ENCODE data around the gene CNGA1.
"Not testable (repeated sequence)": the region's sequence is repeated elsewhere in the genome, so short reads cannot be mapped to it uniquely, and the experiment has no call there.

Gene CNGA1

DNA sequence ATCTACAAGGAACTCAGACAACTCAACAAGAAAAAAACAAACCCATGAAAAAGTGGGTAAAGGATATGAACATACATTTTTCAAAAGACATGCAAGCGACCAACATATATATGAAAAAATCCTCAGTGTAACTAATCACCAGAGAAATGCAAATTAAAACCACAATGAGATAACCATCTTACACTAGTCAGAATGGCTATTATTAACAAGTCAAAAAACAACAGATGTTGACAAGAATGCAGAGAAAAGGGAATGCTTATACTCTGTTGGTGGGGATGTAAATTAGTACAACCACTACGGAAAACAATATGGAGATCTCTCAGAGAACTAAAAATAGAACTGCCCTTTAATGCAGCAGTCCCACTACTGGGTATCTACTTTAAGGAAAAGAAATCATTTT, 12.2 kb upstream of the CNGA1 start:
- DNase-seq, result no peak

DNA sequence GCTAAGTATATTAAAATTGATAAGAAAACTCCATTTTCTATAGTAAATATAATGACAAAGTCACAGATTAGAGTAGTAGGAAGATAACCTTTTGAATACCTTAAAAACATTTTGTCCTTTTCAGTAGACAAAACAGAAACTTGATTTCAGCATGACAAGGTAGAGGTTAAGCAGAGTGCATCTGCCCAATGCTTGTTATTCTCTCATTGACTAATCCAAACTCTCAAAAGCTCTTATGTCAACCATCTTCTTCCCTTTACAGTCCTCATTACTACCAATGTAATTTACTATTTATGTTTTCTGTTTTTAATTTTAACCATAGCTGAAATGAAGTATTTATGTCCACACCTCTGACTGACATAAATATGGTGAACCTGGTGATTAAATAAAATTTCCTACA, 11.2 kb upstream of the CNGA1 start:
- no peak for DNase-seq

DNA sequence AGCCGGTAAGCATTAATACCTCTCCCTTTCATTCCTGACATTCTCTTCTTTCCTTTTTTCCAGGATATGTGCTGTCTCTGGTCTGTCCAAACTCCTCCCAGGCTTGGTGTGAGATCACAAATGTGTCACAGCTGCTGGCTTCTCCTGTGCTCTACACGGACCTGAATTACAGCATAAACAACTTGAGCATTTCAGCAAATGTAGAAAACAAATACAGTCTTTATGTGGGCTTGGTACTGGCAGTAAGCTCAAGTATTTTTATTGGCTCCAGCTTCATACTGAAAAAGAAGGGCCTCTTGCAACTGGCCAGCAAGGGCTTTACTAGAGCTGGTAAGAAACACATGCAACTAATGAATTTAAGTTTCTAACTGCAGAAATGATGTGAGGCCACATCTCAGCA, 8.5 kb upstream of the CNGA1 start:
- no peak for DNase-seq

DNA sequence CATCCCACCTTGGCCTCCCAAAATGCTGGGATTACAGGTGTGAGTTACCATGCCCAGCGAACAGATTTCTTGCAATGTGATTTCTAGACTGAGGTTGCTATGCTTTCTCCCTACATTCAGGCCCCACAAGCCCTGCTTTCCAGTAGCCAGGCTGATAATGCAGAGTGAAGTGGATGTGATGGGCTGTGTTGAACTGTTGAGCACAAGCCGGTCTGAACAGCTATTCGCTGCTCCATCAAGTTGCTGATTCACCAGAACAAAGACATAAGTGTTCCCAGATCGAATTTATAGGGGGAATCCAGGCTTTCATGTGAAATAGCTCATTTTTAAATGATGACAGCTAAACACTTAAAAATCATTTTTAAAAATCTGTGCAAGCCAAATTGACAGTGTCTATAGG, 8.0 kb upstream of the CNGA1 start:
- DNase-seq, result no peak

DNA sequence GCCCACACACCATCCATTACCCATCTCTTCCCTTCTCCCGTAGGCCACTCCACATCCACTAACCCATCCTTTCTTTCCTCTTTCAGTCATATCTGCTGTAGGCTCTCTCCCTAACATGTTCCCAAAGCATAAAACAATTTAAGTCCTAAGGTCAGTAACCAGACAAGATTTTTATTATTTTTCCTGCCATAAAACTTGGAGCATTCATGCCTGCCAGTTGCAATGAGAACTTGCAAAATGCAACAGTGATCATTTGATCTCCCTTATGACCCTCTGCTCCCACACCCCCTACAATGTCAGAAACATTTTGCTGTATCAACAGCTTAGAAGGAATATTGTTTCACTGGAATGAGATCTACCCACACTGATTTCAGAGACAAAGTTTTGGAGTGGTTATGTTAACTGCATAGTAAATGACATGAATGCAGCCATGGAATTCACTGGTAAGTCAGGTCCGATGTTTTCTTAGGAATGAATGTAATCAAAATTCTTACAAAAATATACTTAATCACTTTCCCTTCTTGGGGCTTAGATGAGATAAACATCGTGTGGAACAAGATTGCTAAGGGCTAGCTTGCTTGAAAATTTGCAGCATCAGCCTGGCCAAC, 5.8 kb upstream of the CNGA1 start:
- DNase-seq, result no peak

DNA sequence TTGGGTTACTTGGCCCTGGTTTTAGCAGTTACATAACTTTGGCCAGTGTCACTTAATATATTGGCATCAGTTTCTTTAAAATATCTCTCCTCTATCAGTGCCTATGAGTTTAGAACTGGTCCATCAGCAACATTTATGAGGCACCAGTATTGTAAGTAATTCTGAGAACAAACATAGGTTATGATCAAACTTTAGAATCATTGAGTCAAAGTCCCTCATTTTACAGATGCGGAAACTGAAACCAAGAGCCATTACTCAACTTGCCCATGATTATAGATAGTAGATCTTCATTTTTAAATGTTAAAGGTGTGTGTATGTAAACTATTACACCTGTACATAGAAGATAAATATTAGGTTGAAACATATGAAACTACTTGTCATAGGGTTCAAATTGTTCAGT, 4.6 kb upstream of the CNGA1 start:
- no peak for DNase-seq

DNA sequence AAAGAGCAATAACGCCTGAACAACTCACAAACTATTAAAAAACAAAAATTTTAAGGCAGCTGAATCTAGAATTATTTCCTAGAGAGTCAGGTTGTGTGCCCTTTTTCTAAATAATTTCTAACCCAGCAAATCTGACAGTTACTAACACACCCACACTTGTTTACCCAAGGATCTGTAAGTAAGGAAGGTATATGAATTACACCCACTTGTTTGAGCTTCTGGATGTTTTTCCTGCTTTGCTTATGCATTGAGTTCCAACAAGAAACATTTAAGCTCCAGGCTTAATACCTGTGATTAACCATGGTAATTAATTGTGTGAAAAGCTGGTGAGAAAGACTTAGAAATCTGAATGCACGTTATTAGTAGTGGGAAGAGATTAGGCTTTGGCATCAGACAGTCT, 1.6 kb upstream of the CNGA1 start:
- no peak for DNase-seq

DNA sequence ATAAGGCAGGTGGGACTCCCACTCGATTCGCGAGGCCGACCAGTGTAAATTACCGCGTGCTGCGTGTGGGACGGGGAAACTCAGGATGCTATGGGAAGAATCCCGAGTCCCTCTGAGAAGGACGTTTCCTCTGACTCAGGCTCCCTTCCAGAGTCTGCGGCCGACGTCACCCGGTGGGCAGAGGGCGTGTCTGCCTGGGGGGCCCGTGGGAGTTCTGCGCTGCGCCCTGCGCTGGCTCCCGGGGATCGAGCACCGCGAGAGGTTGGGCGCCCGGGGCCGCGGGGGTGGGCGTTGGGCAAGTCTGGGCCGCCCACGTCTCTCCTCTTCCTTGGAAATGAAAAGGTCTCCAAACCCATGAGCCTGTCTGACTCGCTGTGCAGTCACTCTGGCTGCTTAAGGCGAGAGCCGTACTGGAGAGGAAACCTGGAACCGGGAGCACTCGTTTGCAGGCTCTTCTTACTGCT, 659 bp upstream of the CNGA1 start:
- DNase-seq, result no peak

DNA sequence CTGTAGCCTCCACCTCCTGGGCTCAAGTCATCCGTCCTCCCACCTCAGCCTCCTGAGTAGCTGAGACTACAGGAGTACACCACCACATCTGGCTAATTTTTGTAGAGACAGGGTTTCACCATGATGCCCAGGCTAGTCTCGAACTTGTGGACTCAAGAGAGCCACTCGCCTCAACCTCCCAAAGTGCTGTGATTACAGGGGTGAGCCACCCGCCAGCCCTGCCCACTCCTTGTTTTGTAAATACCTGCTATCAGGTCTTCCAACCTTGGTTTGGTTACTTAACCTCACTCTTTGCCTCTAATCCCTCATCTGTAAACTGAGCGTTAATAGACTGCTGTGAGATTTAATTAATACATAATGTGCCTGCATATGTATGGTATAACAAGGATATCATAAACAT, 803 bp downstream of the CNGA1 start:
- no peak for DNase-seq

DNA sequence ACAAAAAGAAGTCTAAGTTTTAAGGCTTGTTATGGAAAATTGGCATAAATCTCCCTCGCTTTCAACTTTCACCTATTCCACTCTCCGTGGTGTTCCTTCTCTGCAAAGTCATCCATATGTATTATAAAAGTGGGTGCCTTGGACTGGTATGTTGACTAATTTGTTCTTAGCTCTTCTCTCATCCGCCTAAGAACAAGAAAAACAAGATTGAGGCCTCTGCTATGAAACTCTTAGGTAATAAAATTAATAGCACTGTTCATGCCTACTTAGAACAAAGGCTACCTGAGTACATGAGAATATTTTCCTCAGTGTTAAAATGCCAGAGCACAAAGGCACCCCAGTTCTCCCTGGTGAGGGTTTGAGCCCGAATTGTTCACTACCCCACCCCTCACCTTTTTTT, 1.3 kb downstream of the CNGA1 start:
- no peak for DNase-seq

DNA sequence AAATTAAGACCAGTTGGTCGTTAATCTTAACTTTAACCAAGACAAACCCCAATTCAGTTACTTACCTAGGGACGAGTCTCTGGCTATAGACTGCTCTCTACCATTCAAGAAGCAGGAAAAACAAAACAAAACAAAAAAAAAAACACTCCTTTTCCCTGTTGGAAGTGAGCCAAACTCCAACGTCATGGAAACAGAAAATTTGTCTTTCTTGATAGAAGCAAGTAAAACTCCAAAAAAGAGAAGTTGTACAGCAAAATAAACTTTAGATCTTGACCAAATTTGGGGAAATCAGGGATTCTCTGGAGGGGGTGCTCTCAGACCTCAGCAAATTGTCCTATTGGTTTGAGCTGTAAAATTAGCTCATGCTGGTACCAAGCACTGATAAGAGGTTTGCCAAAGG, 3.7 kb downstream of the CNGA1 start:
- DNase-seq, result no peak

DNA sequence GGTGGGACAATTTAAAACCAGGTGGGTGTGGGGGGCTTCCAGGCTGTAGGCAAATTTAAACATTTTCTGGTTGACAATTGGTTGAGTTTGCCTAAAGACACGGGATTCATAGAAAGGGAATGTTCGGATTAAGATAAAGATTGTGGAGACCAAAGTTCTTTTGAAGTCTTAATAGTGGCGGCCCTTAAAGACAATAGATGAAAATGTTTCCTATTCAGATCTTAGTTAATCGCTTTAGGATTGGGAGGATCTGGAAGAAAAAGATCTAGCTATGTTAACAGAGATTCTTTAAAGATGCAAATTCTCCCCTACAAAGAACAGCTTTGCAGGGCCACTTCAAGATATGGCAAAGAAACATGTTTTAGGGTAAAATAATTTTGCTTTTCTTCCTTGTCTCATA, 4.8 kb downstream of the CNGA1 start:
- DNase-seq, result no peak

DNA sequence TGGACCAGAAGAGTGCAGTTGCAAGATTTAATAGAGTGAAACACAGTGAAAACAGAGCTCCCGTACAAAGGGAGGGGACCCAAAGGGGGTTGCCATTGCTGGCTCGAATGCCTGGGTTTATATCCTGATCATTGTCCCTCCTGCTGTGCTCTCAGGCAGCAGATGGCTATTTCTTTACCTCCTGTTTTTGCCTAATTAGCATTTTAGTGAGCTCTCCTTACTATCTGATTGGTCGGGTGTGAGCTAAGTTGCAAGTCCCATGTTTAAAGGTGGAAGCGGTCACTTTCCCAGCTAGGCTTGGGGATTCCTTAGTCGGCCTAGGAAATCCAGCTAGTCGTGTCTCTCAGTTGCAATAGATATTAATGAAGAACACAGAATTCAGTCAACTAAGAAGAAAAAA, 5.6 kb downstream of the CNGA1 start:
- DNase-seq, result not testable (repeated sequence)

DNA sequence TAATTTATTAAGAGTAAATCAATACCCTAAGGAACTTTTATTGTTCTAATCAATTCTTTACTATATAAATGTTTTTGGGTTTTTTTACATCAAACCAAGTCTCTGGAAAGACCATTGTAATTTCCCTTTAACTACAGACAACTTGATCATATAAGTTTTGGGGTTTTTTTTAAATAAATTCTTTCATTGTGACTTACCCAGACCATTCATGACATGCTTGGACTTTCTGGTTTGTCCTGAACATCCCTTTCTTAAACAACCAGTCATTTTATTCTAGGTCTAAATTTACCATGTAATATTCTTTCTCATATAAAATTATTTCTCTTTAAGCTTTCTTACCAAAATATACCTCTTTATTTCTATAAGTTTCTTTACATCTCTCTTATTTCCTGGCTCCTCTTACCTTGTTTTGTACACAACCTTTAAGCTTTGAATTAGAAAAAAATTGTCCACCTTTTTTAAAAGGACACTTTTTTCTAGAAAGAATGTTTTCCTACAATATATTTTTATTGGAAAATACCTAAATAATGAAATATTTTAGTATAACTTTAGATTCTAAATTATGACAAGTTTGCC, 8.4 kb downstream of the CNGA1 start:
- DNase-seq, result no peak

DNA sequence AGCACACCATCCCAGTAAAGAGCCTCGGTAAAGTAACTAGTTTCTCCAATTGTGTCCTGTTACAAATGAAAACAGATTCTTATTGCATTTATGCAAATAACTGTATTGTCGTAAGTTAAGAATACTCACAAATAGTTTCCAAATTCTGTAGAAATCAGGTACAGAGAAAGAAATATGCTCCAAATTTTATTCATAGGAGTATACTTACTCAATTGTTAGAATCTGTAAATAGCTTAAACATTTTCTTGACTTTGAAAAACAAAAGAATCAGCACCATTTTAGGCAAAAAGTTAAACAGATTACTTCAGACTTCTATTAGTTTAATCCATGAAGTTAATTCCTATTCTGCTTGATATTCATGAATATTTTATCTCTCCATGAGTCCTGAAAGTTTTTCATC, 10.7 kb downstream of the CNGA1 start:
- no peak for DNase-seq

DNA sequence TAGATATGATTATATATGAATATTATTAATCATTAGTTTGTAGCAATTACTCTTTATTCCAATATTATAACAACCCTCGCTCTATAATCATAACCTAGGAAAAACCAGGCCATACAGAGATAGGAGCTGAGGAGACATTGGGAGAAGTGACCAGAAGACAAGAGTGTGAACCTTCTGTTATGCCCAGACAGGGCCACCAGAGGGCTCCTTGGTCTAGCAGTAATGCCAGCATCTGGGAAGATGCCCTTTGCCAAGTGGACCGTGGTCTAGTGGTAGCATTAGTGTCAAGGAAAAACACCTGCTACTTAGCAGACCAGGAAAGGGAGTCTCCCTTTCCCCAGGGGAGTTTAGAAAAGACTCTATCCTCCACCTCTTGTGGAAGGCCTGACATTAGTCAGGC, 12.9 kb downstream of the CNGA1 start:
- not testable (repeated sequence) for DNase-seq

DNA sequence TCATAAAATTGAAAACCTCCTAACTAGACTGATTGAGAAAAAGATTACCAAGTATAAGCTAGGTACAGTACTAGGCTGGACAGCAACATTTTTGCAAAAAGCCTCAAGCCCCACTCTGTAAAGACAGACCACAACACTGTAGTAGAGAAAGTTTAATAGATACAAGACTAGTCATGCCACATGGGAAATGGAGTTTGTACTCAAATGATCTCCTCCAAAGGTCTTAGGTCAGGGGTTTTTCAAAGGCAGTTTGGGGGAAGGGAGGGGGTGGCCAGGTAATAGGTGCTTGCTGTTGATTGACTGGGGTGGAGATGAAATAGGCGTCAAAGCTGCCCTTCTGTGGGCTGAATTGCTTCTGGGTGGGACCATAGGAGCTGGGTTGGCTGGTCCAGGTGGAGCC, 14.2 kb downstream of the CNGA1 start:
- DNase-seq, result no peak

DNA sequence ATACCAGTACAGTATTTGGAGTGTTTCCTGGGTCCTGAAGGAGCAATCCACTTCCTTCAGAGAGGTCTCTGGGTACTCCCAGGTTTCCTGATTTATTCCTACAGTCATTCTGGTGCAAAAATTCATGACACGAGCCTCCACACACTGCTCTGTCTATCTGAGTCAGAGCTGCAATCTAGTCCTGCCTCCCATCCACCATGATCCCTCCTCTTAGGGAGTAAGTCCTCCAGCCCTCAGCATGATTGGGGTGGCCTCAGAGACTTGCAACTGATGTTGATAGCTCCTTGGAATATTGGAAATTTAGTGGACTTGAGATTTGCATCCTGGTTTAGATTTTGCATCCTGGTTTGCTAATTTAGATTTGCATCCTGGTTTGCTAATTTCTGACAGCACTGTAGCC, 20.5 kb downstream of the CNGA1 start:
- DNase-seq, result no peak

DNA sequence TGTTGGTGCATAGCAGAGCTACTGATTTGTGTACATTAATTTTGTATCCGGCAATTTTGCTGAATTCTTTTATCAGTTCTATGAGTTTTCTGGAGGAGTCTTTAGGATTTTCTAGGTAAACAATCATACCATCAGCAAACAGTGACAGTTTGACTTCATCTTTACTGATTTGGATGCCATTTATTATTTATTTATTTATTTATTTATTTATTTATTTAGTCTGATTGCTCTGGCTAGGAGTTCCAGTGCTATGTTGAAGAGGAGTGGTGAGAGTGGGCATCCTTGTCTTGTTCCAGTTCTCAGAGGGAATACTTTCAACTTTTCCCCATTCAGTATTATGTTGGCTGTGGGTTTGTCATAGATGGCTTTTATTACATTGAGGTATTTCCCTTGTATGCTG, 24.0 kb downstream of the CNGA1 start:
- not testable (repeated sequence) for DNase-seq

DNA sequence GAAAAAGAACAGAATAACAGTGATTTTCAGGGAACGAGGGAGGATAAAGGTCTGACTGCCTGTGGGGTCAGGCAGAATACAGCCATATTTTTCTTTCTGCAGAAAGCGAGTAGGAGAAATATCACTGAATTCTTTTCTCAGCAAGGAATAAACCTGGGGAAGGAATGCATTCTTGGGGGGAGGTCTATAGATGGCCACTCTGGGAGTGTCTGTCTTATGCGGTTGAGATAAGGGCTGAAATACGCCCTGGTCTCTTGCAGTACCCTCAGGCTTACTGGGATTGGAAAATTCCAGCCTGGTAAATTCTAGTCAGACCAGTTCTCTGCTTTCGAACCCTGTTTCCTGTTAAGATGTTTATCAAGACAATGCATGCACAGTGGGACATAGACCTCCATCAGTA, 26.3 kb downstream of the CNGA1 start:
- no peak for DNase-seq

DNA sequence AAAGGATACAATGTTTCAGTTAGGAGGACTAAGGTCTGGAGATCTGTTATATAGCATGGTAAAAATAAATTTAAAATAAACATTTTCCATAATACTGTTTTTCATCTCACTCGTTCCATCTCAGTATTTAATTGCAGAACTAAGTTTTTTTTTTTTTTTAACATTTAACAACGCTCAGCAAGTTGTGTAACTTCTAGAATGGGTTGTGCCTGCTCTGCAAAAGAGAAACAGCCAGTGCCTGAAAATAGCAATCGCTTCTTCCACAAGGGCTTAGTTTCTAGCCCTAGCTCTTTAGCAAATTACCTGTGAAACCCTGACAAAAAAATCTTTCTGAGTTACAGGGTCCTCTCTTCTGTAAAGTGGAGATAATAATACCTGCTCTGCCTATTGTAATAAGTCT, 41.9 kb downstream of the CNGA1 start:
- DNase-seq, result no peak

DNA sequence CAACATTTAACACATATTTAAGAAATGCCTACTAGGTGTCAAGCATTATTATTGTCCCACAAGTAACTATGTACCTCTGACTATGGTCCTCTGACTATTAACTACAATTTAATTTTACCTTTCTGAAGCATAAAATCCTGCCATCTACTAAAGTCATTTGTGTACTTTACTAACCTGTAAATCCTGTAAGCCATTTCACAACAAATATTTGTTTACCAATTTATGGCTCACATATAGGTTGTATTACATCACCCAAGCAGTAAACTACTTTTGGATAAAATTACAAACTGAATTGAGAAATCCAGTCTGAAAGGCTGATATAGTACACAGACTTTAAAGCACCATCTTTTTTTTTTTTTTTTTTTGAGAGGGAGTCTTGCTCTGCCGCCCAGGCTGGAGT, 43.8 kb downstream of the CNGA1 start:
- no peak for DNase-seq

DNA sequence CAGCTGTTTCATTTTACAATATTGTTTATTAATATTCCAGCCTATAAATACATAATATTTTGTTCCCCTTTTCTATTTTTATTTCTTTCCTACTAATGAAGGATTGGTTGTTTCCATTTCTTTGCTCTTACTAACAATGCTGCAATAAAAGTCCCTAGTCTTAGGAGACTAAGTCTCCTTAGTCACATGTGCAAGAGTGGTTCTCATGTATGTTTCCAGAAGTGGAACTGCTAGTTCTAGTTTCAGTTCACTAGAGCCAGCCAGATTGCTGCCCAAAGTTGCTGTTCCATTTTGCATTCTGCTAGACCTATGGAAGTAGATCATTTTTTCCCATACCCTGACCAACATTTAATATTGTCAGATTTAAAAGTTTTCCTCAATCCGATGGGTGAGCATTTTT, 44.3 kb downstream of the CNGA1 start:
- DNase-seq, result no peak

DNA sequence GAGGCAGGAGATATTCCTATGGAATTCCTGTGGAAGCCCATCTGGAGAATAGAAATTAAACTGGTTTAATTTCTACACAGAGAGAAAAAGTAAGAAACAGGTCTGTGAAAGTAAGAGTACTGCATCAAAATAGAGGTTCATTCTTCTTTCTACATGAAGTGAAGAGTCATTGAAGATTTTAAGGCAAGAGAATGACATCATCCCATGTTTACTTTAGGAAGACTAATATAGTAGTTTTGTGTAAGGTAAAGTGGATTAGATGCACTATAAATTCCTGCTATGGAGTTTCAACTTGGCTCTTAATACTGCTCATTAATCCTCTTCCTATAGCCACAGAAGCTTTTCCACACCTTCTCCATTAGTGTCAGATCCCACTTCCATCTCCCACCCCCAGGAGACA, 47.6 kb downstream of the CNGA1 start:
- DNase-seq, result no peak

DNA sequence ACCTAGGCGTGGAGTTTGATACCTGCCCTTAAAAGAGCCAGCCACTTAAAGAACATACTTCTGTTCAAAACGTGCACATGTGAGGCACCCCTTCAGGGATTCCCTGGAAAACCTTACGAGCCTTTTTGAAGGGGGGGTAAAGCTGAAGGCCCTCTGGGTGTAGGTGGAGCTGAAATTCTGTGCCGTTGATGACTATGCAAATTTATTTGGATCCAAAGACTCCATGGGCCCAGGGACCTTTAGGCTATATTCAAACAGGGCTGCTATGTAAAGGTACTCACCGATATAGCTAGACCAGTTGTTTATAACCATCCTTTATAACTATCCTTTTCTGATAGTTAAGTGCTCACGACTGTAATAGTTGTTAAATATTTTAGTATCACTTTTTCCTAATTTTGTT, 61.8 kb downstream of the CNGA1 start:
- DNase-seq, result peak; percentile 6

DNA sequence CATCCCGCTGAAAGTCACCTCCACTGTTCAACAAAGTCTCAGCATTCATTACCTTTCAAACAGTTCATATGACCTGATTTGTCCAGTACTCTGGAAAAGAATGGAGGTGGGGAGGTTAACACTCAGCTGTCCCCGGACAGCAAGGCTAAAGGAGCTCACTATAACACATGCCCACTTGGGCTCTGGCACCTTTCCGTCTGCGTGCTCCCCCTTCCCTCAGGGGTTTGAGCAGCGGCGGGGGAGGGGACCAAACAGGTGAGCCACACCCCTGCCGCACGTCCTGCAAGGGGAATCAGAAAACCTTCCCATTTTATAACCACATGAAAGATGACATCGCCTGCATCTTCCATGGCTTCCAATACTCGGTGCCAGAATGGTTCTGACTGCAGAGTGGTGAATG, 62.2 kb downstream of the CNGA1 start:
- DNase-seq, result no peak
